Neuronal stem cell (in vitro differentiated cells): ENCODE measurements around the gene SDC3.

ENCODE experiments used
- DNase-seq: peaks from one replicate; pipeline ENCODE4 v3.0.0-alpha.2; 2013; ENCODE audit warnings: low spot score
- H2AFZ ChIP-seq: one replicate; pipeline ENCODE4 v1.6.1; 2013; ENCODE audit warnings: mild to moderate bottlenecking, low read length, inconsistent platforms
- H2AK5ac ChIP-seq: 2 replicates; pipeline ENCODE4 v1.6.1; 2013; ENCODE audit warnings: low read depth, mild to moderate bottlenecking, inconsistent platforms, low read length, moderate library complexity, mixed read lengths
- H2BK120ac ChIP-seq: 2 replicates; pipeline ENCODE4 v1.6.1; 2013; ENCODE audit warnings: low read depth, mild to moderate bottlenecking, inconsistent platforms, low read length, moderate library complexity, mixed read lengths
- H2BK12ac ChIP-seq: one replicate; pipeline ENCODE4 v1.6.1; 2013; ENCODE audit warnings: low read length, inconsistent platforms
- H2BK15ac ChIP-seq: 2 replicates; pipeline ENCODE4 v1.6.1; 2013; ENCODE audit warnings: mild to moderate bottlenecking, low read length, inconsistent platforms, mixed read lengths
- H2BK5ac ChIP-seq: one replicate; pipeline ENCODE4 v1.6.1; 2013; ENCODE audit warnings: inconsistent platforms, mild to moderate bottlenecking, low read length, moderate library complexity
- H3K14ac ChIP-seq: one replicate; pipeline ENCODE4 v1.6.1; 2013; ENCODE audit warnings: low read length, inconsistent platforms
- H3K18ac ChIP-seq: 2 replicates; pipeline ENCODE4 v1.6.1; 2013; ENCODE audit warnings: low read length, inconsistent platforms
- H3K23ac ChIP-seq: 2 replicates; pipeline ENCODE4 v1.6.1; 2013; ENCODE audit warnings: low read depth, mild to moderate bottlenecking, mixed read lengths, low read length, inconsistent platforms; ENCODE audit not compliant: poor library complexity
- H3K27ac ChIP-seq: replicated peaks from 3 replicates; pipeline ENCODE4 v1.5.1; 2013; ENCODE audit warnings: low read length, inconsistent platforms
- H3K27me3 ChIP-seq, 3 experiments: 2 replicates each; pipeline ENCODE4 v1.6.1; 2013; ENCODE audit warnings: low read length in 3 of 3, mild to moderate bottlenecking in 2 of 3, inconsistent platforms in 1 of 3, low read depth in 1 of 3, mixed read lengths in 1 of 3, moderate library complexity in 1 of 3; ENCODE audit not compliant: control insufficient read depth in 3 of 3, insufficient read depth in 3 of 3
- H3K36me3 ChIP-seq, 2 donors: replicated peaks in 1 of 2; 2 replicates each; pipeline ENCODE4 v1.6.1; 2013; ENCODE audit warnings: low read length in 2 of 2; ENCODE audit not compliant: control insufficient read depth in 2 of 2, insufficient read depth in 2 of 2
- H3K4ac ChIP-seq: 2 replicates; pipeline ENCODE4 v1.6.1; 2013; ENCODE audit warnings: inconsistent platforms, mild to moderate bottlenecking, low read length, moderate library complexity
- H3K4me1 ChIP-seq, 2 donors: 1 replicate in 1 of 2; 2 replicates in 1 of 2; pipeline ENCODE4 v1.6.1; 2013; ENCODE audit warnings: low read length in 2 of 2, low read depth in 1 of 2; ENCODE audit not compliant: control insufficient read depth in 2 of 2, insufficient read depth in 1 of 2
- H3K4me2 ChIP-seq: one replicate; pipeline ENCODE4 v1.6.1; 2013; ENCODE audit warnings: mild to moderate bottlenecking, low read length, inconsistent platforms; ENCODE audit not compliant: insufficient read depth, poor library complexity, severe bottlenecking
- H3K4me3 ChIP-seq, 2 donors: 2 replicates each; pipeline ENCODE4 v1.5.1; 2013; ENCODE audit warnings: low read length in 2 of 2, mild to moderate bottlenecking in 2 of 2, inconsistent platforms in 1 of 2, moderate library complexity in 1 of 2
- H3K79me1 ChIP-seq: one replicate; pipeline ENCODE4 v1.6.1; 2013; ENCODE audit warnings: low read depth, mild to moderate bottlenecking, inconsistent platforms, low read length, moderate library complexity
- H3K9ac ChIP-seq: one replicate; pipeline ENCODE4 v1.6.1; 2013; ENCODE audit warnings: mild to moderate bottlenecking, low read depth, low read length, inconsistent platforms; ENCODE audit not compliant: poor library complexity
- H3K9me3 ChIP-seq, 2 donors: replicated peaks in 1 of 2; 2 replicates each; pipeline versions ENCODE3 to v1.6.1; 2013; ENCODE audit warnings: low read length in 2 of 2, mild to moderate bottlenecking in 2 of 2, inconsistent platforms in 1 of 2, low read depth in 1 of 2, mixed read lengths in 1 of 2, moderate library complexity in 1 of 2; ENCODE audit not compliant: control insufficient read depth in 2 of 2, insufficient read depth in 1 of 2
- H4K8ac ChIP-seq: one replicate; pipeline ENCODE4 v1.6.1; 2013; ENCODE audit warnings: low read depth, mild to moderate bottlenecking, inconsistent platforms, low read length, moderate library complexity
- H4K91ac ChIP-seq: one replicate; pipeline ENCODE4 v1.6.1; 2013; ENCODE audit warnings: low read length, low read depth, mild to moderate bottlenecking, inconsistent platforms; ENCODE audit not compliant: poor library complexity
- WGBS, 2 donors: extraction: QIAGEN DNeasy Blood & Tissue Kit; methylation state at CpG; one replicate each; pipeline ENCODE4 v1.1.7; 2013; ENCODE audit warnings: missing lambda C conversion rate in 2 of 2, mixed read lengths in 1 of 2; ENCODE audit not compliant: insufficient read length in 2 of 2, insufficient replicate concordance in 1 of 2; ENCODE audit errors: extremely low coverage in 2 of 2; 5-methylcytosine and 5-hydroxymethylcytosine counted together

The SDC3 gene

GRCh38 chr1:30875197-30875596 lies 33.4 kb downstream of the SDC3 start:
- Histone ChIP-seq H3K27me3 (no peaks in the 10 kb centered on the region), H2AFZ (no peak overlapping the region), H4K91ac (no peak overlapping the region), H2BK12ac (no peak overlapping the region), H2BK120ac (no peak overlapping the region), H3K9ac (no peak overlapping the region), H3K36me3 (peaks cover 44 to 77% of the 10 kb centered on the region in 2 donors), H4K8ac (no peak overlapping the region), H2BK5ac (no peak overlapping the region), H3K18ac (no peak overlapping the region), H3K4me3 (no peak overlapping the region), H3K4me2 (no peak overlapping the region), H3K79me1 (no peaks in the 10 kb centered on the region), H2BK15ac (no peak overlapping the region), H3K4me1 (peaks cover 4 to 6% of the 10 kb centered on the region in 2 donors), H3K27ac (no peak overlapping the region), H3K4ac (no peak overlapping the region), H2AK5ac (no peak overlapping the region), H3K9me3 (peaks cover 0 to 29% of the 10 kb centered on the region in 2 donors), H3K23ac (peak overlapping the region; percentile 89), H3K14ac (no peak overlapping the region)
- DNase-seq, result no peak
- WGBS, 2 donors, result no CpG with 5 or more reads among the region's 6 CpGs

DNA sequence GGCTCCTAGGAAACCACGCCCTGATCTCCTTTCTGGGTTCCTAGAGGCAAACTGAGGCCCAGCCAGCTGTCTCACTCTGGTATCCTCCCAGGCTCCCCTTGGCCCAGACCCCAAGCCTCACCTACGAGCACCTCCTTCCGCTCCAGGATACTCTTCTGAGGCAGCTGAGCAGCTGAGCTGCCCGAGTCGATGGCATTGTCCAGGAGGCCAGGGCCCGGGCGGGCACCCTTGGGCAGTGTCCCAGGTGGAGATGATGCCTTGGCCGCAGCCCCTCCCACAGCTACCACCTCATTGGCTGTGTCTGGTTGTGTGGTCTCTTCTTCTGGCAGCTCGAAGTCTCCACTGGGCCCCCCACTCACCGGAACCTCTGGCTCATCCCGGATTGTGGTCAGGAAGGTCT lies 34.4 kb downstream of the SDC3 start:
- H3K18ac ChIP-seq, result no peak overlapping the region
- H4K91ac ChIP-seq, result no peak overlapping the region
- H3K23ac ChIP-seq, result no peak overlapping the region
- no peak overlapping the region for H3K9ac ChIP-seq
- peaks cover 0 to 29% of the 10 kb centered on the region in 2 donors for H3K9me3 ChIP-seq
- H2AK5ac ChIP-seq, result no peak overlapping the region
- no peak overlapping the region for H3K4me2 ChIP-seq
- no CpG with 5 or more reads among the region's 11 CpGs for WGBS, 2 donors
- H3K14ac ChIP-seq, result no peak overlapping the region
- no peak overlapping the region for H3K27ac ChIP-seq
- no peak overlapping the region for H4K8ac ChIP-seq
- H3K4me1 ChIP-seq, result no peaks in the 10 kb centered on the region
- H2BK15ac ChIP-seq, result no peak overlapping the region
- peak overlapping the region; percentile 16 for H2BK5ac ChIP-seq
- no peak overlapping the region for H2BK120ac ChIP-seq
- H3K27me3 ChIP-seq, result no peaks in the 10 kb centered on the region
- H3K36me3 ChIP-seq, result peaks cover 44 to 82% of the 10 kb centered on the region in 2 donors
- H2AFZ ChIP-seq, result no peak overlapping the region
- no peak overlapping the region for H2BK12ac ChIP-seq
- H3K4me3 ChIP-seq, result no peak overlapping the region
- no peak overlapping the region for H3K4ac ChIP-seq
- no peak for DNase-seq
- no peaks in the 10 kb centered on the region for H3K79me1 ChIP-seq

- Histone ChIP-seq H3K27me3 (no peaks in the 10 kb centered on the region), H3K4me3 (no peak overlapping the region), H3K79me1 (no peaks in the 10 kb centered on the region), H3K14ac (no peak overlapping the region), H3K36me3 (peaks cover 42 to 75% of the 10 kb centered on the region in 2 donors), H2BK5ac (no peak overlapping the region), H2BK15ac (no peak overlapping the region), H3K18ac (no peak overlapping the region), H4K91ac (no peak overlapping the region), H2AFZ (no peak overlapping the region), H2BK120ac (no peak overlapping the region), H3K4me2 (no peak overlapping the region), H3K27ac (no peak overlapping the region), H4K8ac (no peak overlapping the region), H3K9me3 (peaks cover 0 to 29% of the 10 kb centered on the region in 2 donors), H2AK5ac (no peak overlapping the region), H3K23ac (no peak overlapping the region), H3K9ac (no peak overlapping the region), H3K4me1 (no peaks in the 10 kb centered on the region), H3K4ac (no peak overlapping the region), H2BK12ac (no peak overlapping the region)
- WGBS, 2 donors, result no CpG with 5 or more reads among the region's 4 CpGs
- no peak for DNase-seq
Measured at GRCh38 chr1:30872948-30873263, 35.7 kb downstream of the SDC3 start.

DNA sequence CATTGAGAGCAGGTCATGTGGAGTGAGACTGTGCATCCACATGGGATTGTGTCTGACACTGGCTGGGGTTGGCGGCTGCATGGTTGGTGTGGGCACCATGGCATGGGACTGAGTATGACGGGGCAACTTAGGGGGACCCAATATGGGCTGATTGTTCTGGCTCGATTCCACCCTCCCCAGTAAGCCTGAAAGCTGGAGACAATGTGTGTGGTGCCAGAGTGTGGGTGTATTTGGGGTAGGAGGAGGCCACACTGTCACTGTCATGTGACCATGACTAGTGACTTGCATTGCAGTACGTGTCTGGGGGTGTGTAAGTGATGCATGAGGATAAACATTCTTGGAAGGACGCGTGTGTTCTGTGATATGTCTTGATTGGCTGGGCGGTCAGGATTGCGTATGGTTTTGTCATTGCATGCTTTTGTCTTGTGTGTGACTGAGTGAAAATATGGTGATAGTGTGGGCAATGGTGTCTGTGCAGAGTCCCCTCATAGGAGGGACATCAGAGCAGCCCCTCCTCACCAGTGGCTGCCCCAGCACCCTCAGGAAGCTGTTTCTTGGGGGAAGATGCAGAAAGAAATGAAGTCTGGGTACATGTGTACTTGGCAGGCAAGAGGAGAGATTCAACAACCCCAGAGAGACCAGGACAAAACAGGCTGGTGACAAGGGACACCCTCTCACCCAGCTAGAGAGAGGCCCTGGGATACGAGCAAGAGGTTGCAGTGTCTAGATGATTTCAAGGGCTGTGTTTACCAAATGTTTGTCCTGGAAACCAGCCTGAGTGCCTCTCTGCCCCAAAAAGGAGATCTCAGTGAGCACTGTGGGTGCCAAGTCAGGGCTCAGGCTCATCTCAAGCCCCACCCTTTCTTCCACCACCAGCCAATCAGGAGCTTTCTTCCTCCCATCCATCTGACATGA lies 36.3 kb downstream of the SDC3 start:
- no peak overlapping the region for H4K91ac ChIP-seq
- no peak overlapping the region for H4K8ac ChIP-seq
- H2BK5ac ChIP-seq, result no peak overlapping the region
- H3K27me3 ChIP-seq, result no peaks in the 10 kb centered on the region
- H2BK12ac ChIP-seq, result no peak overlapping the region
- H3K14ac ChIP-seq, result no peak overlapping the region
- H2AK5ac ChIP-seq, result no peak overlapping the region
- H3K36me3 ChIP-seq, result peaks cover 42 to 69% of the 10 kb centered on the region in 2 donors
- H2AFZ ChIP-seq, result no peak overlapping the region
- peak overlapping the region in 1 of 2 donors; percentile 17 for H3K4me3 ChIP-seq
- no CpG with 5 or more reads among the region's 9 CpGs for WGBS, 2 donors
- no peak overlapping the region for H3K4ac ChIP-seq
- no peak overlapping the region for H3K27ac ChIP-seq
- H3K18ac ChIP-seq, result peak overlapping the region; percentile 9
- H3K4me1 ChIP-seq, result no peaks in the 10 kb centered on the region
- no peaks in the 10 kb centered on the region for H3K79me1 ChIP-seq
- H3K9ac ChIP-seq, result no peak overlapping the region
- H3K9me3 ChIP-seq, result peaks cover 0 to 29% of the 10 kb centered on the region in 2 donors
- H2BK120ac ChIP-seq, result no peak overlapping the region
- no peak overlapping the region for H3K23ac ChIP-seq
- H3K4me2 ChIP-seq, result no peak overlapping the region
- no peak for DNase-seq
- H2BK15ac ChIP-seq, result no peak overlapping the region
